ENCODE data around the gene ANG.
A peak's percentile ranks its signal among the peaks of the same experiment; 100 is the strongest.
"Not testable (repeated sequence)": the region's sequence is repeated elsewhere in the genome, so short reads cannot be mapped to it uniquely, and the experiment has no call there.

Gene ANG

GRCh38 chr14:20688167-20688839, at the start of gene ANG:
Gene ANG, plus strand, starts transcription at chr14:20688764. Its CDS starts 4,801 bp downstream, at chr14:20693565.
- no peak for DNase-seq

GRCh38 chr14:20641591-20641990, 47.0 kb upstream of the ANG start, which contains the start of gene OR6S1:
Gene OR6S1, minus strand, starts transcription at chr14:20641691. Its CDS starts 0 bp downstream, at chr14:20641691.
- DNase-seq, result no peak

- DNase-seq, result no peak
Observed at GRCh38 chr14:20642182-20642581, 46.4 kb upstream of the ANG start.

DNA sequence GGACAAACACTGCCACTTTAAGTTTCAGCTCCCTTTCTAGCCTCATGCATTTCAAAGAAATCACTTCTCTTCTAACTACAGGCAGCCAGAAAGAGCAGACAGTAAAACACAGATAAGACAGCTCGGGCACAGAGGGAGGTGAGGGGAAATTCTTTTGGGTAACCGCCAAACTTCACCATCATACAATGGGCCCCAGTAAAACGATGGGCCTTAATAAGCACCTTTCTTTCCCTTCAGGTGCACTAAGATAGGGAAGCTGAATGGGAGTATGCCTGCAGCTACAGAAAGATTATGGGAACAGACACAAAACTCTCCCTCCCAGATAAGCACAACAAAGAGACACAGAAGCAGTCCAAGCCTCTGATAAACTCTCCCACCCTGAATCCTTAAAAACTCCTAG, 45.8 kb upstream of the ANG start:
- not testable (repeated sequence) for DNase-seq

GRCh38 chr14:20644520-20644919, 44.0 kb upstream of the ANG start:
- DNase-seq, result no peak

GRCh38 chr14:20645481-20645880, 43.1 kb upstream of the ANG start:
- DNase-seq, result no peak

- peak; percentile 54 for DNase-seq
Observed at GRCh38 chr14:20652996-20653975, 35.3 kb upstream of the ANG start.

DNA sequence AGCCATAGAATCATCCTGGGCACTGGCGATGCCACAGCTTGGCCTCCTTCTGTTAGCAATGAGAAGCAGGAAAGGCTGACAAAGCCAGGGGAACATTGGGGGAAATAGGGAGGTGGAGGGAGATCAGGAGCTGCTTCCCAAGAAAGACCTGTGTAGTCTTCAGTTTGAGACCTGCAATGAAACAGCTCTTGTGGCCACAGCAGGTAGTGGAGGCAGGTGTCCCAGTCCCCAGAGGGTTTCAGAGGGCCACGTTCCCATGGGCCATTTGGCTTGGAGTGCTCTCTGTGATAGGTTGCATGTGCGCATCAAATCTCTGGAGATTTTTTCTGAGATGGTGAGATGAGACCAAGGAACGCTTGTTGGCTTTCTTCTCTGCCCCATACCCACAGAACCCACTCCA, 32.7 kb upstream of the ANG start:
- no peak for DNase-seq

DNA sequence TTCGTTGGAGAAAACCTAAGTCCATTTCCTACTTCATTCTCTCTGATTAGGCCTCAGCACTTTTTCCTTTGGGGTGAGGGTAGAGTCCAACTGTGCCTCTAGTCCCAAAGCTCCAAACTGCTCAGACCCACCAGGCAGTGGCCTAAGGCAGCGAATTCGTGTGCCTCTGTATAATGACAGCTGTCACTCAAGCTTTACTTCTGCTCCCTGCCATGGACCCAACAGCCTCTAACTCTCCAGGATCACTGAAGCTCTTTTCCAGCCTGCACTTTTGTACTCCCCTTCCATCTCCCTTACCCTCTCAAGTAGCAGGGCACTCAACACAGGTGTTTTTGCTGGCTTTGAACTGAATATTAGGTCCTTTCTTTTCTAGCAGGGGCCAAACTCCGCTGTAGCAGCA, 32.3 kb upstream of the ANG start:
- DNase-seq, result no peak

DNA sequence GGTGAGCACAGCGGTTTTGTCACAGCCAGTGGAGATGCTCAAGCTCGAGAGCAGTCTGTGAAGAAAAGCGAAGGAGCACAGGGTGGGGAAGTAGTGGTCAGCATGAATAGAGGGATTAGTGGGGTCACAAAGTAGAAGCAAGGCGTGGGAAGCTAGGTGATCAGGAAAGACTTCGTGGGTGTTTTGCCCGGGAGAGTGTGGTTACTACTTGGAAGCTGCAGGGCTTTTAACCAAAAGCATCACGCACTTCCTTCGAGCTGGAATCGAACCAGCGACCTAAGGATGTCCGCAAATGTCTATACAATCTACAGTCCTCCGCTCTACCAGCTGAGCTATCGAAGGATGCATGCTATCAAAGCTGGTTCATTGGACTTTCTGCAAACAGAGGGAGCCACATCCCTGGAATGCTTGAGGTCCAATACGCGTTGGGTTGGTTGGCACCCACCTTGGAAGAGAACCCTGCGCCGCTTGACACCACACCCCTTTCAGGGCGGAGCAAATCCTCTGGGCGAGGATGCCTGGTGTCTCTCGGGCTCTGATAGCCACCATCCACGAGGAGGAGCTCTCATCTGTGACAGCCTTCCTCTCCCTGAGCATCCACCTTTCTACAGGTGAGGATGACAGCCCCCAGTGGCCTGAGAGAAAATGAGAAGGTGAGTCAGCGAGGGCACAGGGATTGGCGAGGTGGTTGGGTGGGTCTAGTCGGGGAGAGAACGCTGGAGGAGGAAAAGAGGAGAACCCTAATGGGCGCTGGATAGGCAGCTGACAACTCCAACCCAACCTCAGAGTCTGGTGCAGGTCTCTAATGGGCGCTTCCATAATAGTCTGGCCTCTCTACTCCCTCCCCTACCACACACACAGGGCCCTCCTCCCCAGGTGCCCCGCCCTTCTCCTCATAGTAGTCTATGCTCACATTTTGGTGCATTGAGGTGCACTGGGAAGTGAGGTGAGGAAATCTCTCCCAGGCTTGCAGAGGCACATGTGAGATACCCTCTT, 31.1 kb upstream of the ANG start:
- DNase-seq, result peak; percentile 37

DNA sequence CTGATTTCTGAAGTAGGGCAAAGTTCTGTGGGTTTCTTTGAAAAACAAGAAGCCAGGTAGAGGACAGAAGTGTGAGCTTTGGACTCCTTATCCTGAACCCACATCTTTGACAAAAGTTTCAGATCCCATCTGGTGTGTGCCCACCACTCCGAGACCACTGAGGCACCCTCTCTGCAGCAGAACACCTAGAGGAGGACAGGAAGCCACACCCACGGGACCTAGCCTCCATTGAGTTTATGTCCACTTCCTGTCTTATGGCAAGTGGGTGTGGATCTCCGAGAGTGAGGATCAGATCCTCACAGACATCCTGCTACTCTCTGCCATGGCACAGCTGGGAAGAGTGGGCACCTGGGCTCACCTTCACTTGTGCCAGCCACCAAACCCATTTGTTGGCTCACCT, 30.3 kb upstream of the ANG start:
- no peak for DNase-seq

DNA sequence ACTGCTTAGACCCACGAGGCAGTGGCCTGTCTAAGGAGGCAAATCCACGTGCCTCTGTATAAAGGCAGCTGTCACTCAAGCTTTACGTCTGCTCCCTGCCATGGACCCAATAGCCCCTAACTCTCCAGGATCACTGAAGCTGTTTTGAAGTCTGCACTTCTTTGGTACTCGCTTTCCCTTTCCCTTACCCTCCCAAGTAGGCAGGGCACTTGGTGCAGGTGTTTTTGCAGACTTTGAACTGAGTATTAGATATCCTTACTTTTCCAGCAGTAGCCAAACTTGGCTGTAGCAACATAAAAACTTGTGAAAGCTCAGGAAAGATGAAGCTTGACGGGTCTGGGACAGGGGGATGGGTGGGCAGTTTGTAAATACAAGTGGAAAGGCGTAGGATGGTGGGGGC, 29.2 kb upstream of the ANG start:
- DNase-seq, result no peak

DNA sequence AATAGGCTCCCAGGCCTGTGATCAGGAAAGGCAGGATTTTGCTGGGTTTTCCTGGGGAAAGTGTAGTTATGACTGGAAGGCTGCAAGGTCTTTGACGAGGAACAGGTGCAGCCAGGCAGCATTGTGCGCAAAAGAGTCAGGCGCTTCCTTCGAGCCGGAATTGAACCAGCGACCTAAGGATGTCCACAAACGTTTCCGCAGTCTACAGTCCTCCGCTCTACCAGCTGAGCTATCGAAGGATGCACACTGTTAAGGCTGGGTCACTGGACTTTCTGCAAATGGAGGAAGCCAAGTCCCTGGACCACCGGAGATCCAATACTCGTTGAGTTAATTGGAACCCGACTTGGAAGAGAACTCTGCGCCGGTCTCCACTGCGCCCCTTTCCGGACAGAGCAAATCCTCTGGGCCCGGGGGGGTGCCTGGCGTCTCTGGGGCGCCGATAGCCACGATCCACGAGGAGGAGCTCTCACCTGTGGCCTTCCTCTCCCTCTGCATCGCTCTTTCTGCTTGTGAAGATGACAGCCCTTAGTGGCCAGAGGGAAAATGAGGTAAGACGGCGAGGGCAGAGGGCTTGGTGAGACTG, 28.7 kb upstream of the ANG start:
- no peak for DNase-seq

GRCh38 chr14:20661197-20661596, 27.4 kb upstream of the ANG start:
- no peak for DNase-seq

DNA sequence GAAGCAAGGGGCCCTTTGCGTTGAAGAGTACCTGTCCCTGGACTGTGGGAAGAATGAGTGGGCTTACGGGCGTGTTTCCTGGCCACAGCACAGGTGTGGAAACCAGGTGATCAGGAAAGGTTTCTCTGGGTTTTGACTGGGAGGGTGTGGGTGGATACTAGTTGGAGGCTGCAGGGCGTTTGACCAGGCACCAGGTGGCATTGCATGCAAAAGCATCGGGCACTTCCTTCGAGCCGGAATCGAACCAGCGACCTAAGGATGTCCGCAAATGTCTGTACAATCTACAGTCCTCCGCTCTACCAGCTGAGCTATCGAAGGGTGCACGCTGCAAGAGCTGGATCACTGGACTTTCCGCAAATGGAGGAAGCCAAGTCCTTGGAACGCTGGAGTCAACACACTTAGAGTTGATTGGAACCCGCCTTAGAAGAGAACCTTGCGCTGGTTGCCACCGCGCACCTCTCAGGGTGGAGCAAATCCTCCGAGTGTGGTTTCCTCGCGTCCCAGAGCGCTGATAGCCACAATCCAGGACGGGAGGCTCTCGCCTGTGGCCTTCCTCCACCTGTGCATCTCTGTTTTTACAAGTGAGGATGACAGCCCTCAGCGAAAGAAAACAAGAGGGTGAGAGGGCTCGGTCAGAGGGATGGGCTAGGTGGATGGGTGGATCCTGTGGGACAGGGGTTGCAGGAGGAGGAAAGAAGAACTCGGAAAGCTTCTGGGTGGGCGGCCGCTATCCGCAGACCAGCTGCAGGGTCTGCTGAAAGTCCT, 25.4 kb upstream of the ANG start:
- peak; percentile 91 for DNase-seq

- DNase-seq, result not testable (repeated sequence)
Observed at GRCh38 chr14:20666400-20666961, 22.1 kb upstream of the ANG start.

- DNase-seq, result no peak
Observed at GRCh38 chr14:20667957-20668356, 20.6 kb upstream of the ANG start.

GRCh38 chr14:20668969-20669368, 19.6 kb upstream of the ANG start:
- DNase-seq, result no peak

DNA sequence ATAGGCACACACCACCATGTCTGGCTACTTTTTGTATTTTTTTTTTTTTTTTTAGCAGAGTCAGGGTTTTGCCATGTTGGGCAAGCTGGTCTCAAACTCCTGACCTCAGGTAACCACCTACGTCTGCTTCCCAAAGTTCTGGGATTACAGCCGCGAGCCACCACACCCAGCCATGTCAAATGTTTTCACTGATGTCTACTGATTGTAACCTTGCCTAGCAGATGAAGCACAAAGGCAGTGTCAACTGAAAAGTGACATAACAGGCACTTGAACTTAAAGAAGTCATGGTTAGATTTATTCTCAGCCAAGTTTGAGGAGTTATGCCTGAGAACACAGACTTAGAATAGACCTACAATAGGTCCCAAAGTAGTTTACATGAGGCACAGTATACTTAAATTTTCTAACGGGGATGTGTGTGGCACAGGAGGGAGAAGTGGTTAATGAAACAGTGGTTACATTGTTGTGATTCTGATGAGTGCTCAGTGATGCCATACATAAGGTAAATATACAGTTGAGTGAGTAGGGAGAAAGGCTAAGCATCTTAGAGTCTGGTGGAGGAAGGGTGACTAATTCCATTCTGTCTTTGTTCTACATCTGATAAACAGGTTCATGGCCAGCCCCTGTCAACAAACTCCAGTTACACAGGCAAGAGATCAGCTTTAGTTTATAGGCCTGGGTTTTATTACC, 16.8 kb upstream of the ANG start:
- no peak for DNase-seq

DNA sequence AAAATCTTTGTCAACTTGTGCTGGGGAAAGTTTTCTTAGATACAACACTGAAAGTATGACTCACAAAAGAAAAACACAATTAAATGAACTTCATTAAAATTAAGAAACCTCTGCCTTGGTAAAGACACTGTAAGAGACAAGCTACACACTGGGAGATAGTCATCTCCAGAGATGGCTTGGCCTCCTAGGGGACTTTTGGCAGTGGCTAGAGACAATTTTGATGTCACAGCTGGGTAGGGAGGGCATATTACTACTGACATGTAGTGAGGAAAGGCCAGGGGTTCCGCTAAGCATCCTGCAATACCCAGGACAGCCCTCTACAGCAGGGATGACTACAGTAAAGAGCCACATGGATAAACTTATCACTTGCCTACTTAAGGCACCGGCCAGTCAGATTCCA, 12.9 kb upstream of the ANG start:
- DNase-seq, result no peak

DNA sequence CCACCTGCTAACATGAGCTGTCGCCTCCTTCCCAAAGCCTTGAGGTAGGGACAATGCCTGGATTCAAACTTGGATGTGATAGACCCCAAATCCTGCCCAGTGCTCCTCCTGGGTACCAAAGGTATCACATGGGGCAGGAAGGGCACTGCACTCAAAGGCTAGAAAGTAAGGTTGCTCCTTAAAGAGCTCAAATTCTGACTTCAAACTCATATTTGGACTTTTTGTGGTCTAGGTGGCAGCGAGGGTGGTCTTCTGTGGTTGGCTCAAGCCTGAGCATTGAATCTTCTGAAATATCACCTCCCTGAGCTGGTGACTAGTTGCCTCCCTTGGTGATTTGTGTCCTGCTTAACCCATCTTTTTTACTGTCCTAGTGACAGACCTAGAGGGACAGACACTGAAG, 12.5 kb upstream of the ANG start:
- DNase-seq, result no peak

Data from CD4-positive, alpha-beta T cell treated with Interleukin-17A for 1 hour (primary cell).